Activated T-helper 17 cell treated with anti-CD3 and anti-CD28 coated beads, Interleukin-2, amount 50 U/mL, for 72 hours (primary cell): ENCODE measurements around the gene MRGPRG. TPM values are rescaled to one million over a fixed set of nuclear protein-coding genes. Genes with fewer than 3 reads are reported as not detected.

Source experiments
- ATAC-seq: fragments of 150-1000 bp; cut with Tn5 transposase; replicated peaks from 2 replicates; pipeline ENCODE4 v1.10.0; 2021; ENCODE audit warnings: mild to moderate bottlenecking, moderate library complexity
- H3K27ac Mint-ChIP-seq: one replicate; pipeline ENCODE4 v1.8.0; 2022; ENCODE audit warnings: mixed read lengths
- H3K27me3 Mint-ChIP-seq: one replicate; pipeline ENCODE4 v1.8.0; 2022; ENCODE audit warnings: mixed read lengths
- H3K36me3 Mint-ChIP-seq: one replicate; pipeline ENCODE4 v1.8.0; 2022; ENCODE audit warnings: low read depth, mild to moderate bottlenecking, mixed read lengths
- H3K4me1 Mint-ChIP-seq: one replicate; pipeline ENCODE4 v1.8.0; 2022; ENCODE audit warnings: mixed read lengths
- H3K4me3 Mint-ChIP-seq: one replicate; pipeline ENCODE4 v1.8.0; 2022; ENCODE audit warnings: mild to moderate bottlenecking, mixed read lengths
- H3K9me3 Mint-ChIP-seq: one replicate; pipeline ENCODE4 v1.8.0; 2022; ENCODE audit warnings: mixed read lengths
- total RNA-seq, 2 donors: library from RNA; stranded (reverse); gene quantifications; one replicate each; pipeline ENCODE4 v1.2.3, GENCODE V29; 2022

Gene MRGPRG
- total RNA-seq, 2 donors from 2014 or later: not detected

DNA sequence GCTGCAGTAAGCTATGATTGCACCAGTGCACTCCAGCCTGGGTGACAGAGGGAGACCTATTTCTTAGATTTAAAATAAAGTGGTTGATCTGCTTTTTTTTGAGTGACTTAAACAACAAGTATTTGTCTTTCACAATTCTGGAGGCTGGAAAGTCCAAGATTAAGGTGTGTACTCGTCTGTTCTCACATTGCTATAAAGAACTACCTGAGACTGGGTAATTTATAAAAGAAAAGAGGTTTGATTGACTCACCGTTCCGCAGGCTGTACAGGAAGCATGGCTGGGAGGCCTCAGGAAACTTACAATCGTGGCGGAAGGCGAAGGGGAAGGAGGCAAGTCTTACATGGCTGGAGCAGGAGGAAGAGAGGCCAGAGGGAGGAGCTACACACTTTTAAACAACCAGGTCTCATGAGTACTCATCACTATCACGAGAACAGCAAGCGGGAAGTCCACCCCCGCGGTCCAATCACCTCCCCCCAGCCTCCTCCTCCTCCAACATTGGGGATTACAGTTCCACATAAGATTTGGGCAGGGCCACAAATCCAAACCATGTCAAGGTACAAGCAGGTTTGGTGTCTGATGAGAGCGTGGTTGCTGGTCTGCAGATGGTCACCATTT is 33.8 kb downstream of the MRGPRG start:
- Mint-ChIP-seq H3K36me3 (no peaks in the 10 kb centered on the region), H3K4me3 (no peak overlapping the region), H3K9me3 (no peaks in the 10 kb centered on the region), H3K4me1 (no peaks in the 10 kb centered on the region), H3K27me3 (no peaks in the 10 kb centered on the region), H3K27ac (no peak overlapping the region)
- no peak for ATAC-seq

DNA sequence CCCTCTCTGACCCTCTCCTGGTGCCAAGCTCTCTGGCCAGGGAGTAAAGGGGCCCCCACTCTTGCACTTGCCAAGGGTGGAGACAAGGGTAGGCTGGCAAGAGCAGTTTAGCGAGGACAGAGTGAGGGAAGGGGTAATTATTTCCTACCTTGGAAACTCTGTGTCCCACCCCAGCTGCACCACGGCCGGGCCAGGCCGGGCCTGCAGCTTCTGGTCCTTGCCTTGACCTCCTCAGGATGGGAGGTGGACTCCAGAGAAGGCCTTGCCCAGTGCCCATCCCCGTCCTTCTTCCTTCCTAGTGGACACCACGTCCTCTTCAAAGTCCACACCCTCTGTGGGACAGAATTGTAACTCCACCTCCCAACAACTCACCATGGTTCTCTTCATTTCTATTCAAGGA is 35.1 kb downstream of the MRGPRG start:
- Mint-ChIP-seq H3K9me3 (no peaks in the 10 kb centered on the region), H3K27me3 (no peaks in the 10 kb centered on the region), H3K4me3 (no peak overlapping the region), H3K27ac (no peak overlapping the region), H3K4me1 (no peaks in the 10 kb centered on the region), H3K36me3 (no peaks in the 10 kb centered on the region)
- no peak for ATAC-seq

DNA sequence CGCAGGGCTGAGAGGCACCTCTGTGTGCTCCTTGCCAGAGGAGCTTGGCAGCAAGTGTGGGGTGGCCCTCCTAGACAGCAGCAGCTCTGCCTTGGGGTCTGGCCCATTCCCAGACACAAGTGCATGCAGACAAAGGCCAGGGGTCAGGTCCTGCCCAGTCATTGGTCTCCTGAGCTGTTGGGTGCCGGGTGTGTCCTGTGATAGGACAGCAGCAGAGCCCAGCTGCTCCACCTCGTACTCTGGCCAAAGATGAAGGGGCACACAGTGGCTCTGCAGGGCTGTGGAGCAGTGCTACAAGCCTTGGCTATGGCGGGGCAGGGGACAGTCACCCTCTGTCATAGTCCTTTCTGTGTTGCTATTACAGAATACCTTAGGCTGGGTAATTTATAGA is 36.2 kb downstream of the MRGPRG start:
- no peaks in the 10 kb centered on the region for H3K36me3 Mint-ChIP-seq
- H3K4me3 Mint-ChIP-seq: no peak overlapping the region
- H3K4me1 Mint-ChIP-seq: no peaks in the 10 kb centered on the region
- no peak for ATAC-seq
- H3K9me3 Mint-ChIP-seq: no peaks in the 10 kb centered on the region
- no peak overlapping the region for H3K27ac Mint-ChIP-seq
- H3K27me3 Mint-ChIP-seq: no peaks in the 10 kb centered on the region

DNA sequence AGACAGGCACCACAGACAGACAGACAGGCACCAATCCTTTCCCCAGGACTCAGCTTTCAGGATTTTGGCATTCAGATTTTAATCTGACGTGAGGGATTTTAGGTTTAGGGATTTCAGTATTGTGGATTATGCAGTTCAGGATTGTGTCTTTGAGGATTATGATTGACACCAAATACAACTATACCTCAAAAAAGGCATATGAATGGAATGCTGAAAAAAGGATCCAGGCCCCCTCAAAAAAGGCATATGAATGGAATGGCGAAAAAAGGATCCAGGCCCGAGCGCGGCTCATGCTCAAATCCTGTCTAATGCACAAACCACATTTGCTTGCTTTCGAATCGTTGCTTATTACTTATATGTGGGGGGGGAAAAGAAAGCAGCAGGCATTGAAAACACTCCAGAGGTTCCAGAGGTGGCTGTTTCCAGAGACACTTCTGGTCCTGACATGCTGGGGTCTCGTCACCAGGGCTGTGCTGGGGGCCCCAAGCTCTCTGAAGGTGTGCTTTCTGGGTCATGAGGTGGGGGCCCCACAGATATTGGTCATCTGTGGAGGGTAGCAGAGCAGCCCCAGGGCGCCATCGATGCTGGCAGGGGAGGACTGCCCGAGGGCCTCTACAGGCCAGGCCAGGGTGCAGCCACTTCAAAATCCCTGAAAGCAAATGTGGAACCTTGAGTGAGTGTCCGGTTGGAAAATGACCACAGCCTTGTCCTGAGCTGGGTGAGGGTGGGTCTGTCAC is 36.7 kb downstream of the MRGPRG start:
- H3K27ac Mint-ChIP-seq: no peak overlapping the region
- ATAC-seq: no peak
- no peaks in the 10 kb centered on the region for H3K27me3 Mint-ChIP-seq
- no peaks in the 10 kb centered on the region for H3K4me1 Mint-ChIP-seq
- H3K36me3 Mint-ChIP-seq: no peaks in the 10 kb centered on the region
- no peak overlapping the region for H3K4me3 Mint-ChIP-seq
- H3K9me3 Mint-ChIP-seq: no peaks in the 10 kb centered on the region

DNA sequence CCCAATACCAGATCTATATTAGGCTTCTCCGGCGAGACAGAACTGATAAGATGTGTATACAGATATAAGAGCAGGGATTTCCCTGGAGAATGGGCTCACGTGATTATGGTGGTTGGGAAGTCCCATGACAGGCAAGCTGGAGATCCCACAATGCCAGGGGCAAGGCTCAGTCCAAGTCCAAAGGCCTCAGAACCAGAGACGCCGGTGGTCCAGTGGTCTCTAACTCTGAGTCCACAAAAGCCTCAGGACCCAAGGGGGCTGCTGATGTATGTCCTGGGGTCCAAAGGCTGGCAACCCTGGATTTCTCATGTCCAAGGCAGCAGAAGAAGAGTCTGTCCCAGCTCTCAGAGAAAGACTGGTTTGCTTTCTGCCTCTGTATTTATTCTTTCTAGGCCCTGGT is 37.7 kb downstream of the MRGPRG start:
- Mint-ChIP-seq H3K36me3 (no peaks in the 10 kb centered on the region), H3K27ac (no peak overlapping the region), H3K4me1 (no peaks in the 10 kb centered on the region), H3K27me3 (peaks cover 2% of the 10 kb centered on the region), H3K4me3 (no peak overlapping the region), H3K9me3 (peaks cover under 1% of the 10 kb centered on the region)
- ATAC-seq: no peak

DNA sequence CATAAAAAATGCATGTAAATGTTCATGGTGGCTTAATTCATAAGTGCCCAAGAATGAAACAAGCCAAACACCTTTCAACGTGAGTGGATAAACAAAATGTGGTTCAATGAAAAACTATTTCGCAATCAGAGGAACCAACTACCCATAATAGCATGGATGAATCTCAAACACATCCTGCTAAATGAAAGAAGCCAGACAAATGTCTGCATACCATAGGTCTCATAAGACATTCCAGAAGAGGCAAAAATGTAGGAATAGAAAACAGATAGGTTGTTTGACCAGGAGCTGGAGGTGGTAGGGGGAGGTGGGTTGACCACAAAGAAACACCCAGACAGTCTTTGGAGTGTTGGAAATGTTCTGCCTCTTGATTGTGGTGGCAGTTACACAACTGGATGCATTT is 40.3 kb downstream of the MRGPRG start:
- H3K4me3 Mint-ChIP-seq: no peak overlapping the region
- no peaks in the 10 kb centered on the region for H3K4me1 Mint-ChIP-seq
- H3K36me3 Mint-ChIP-seq: no peaks in the 10 kb centered on the region
- peaks cover 7% of the 10 kb centered on the region for H3K27me3 Mint-ChIP-seq
- no peak overlapping the region for H3K27ac Mint-ChIP-seq
- H3K9me3 Mint-ChIP-seq: peaks cover 6% of the 10 kb centered on the region
- no peak for ATAC-seq

DNA sequence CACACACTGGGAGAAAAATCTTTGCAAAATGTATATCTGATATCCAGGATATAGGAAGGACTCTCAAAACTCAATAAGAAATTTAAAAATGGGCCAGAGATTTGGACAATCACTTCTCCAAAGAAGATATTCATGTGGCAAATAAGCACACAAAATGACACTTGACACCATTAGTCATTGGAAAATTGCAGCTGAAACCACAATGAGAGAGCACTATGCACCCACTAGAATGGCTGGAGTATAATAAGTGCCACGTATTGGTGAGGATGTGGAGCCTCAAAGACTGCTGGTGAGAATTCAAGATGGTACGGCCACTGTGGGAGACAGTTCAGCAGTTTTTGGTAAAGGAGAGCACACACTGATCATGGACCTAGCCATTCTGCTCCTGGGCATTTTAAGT is 40.7 kb downstream of the MRGPRG start:
- Mint-ChIP-seq H3K9me3 (peaks cover 6% of the 10 kb centered on the region), H3K4me1 (no peaks in the 10 kb centered on the region), H3K36me3 (no peaks in the 10 kb centered on the region), H3K4me3 (no peak overlapping the region), H3K27me3 (peaks cover 7% of the 10 kb centered on the region), H3K27ac (no peak overlapping the region)
- ATAC-seq: no peak

DNA sequence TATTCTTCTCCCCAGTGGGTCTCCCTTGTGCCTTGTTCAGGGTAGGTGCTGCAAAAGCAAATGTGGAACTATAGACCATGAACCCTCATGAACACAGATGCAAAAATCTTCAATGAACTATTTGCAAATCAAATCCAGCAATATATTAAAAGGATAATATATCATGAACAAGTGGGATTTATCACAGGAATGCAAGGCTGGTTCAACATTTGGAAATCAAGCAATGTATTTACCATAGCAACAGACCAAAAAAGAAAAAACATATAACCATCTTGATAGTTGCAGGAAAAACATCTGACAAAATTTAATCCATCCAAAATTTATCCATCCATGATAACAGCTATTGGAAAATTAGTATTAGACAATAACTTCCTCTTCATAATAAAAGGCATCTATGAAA is 42.1 kb downstream of the MRGPRG start:
- Mint-ChIP-seq H3K4me3 (no peak overlapping the region), H3K9me3 (peaks cover 6% of the 10 kb centered on the region), H3K27me3 (peaks cover 10% of the 10 kb centered on the region), H3K27ac (no peak overlapping the region), H3K4me1 (no peaks in the 10 kb centered on the region), H3K36me3 (no peaks in the 10 kb centered on the region)
- no peak for ATAC-seq

DNA sequence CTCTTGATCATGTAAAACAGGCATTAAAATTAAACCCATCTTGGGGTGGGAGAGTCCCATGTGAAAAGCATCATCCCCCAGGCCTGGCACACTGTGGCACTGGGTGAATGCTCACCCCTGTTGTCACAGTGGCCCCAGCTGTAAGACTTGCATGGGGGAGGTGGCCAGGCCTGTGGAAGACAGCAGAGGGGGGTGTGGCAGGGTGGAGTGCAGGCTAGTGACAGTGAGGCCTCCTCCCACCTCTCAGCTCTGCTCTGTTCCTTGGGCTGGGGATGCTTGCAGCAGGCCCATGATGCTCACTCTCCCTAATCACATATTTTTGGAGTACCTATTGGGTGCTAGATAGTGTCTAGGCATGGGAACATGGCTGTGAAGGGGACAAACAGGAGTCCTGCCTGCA is 43.4 kb downstream of the MRGPRG start:
- H3K4me1 Mint-ChIP-seq: no peaks in the 10 kb centered on the region
- no peak overlapping the region for H3K4me3 Mint-ChIP-seq
- H3K27ac Mint-ChIP-seq: no peak overlapping the region
- H3K9me3 Mint-ChIP-seq: peaks cover 6% of the 10 kb centered on the region
- no peaks in the 10 kb centered on the region for H3K36me3 Mint-ChIP-seq
- peaks cover 10% of the 10 kb centered on the region for H3K27me3 Mint-ChIP-seq
- no peak for ATAC-seq

DNA sequence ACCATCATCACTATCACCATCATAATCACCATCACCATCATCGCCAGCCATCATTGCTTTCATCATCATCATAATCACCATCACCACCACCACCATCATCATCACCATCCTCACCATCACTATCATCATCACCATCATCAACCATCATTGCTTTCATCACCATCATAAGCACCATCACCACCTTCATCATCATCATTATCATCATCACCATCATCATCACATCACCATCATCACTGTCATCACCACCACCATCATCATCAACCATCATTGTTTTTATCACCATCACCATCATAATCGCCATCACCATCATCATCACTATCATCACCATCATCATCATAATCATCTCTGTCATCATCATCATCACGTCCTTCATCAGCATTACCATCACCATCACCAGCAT is 44.2 kb downstream of the MRGPRG start:
- H3K27ac Mint-ChIP-seq: no peak overlapping the region
- peaks cover 5% of the 10 kb centered on the region for H3K4me1 Mint-ChIP-seq
- H3K36me3 Mint-ChIP-seq: no peaks in the 10 kb centered on the region
- peaks cover 6% of the 10 kb centered on the region for H3K9me3 Mint-ChIP-seq
- no peak for ATAC-seq
- H3K4me3 Mint-ChIP-seq: no peak overlapping the region
- peaks cover 14% of the 10 kb centered on the region for H3K27me3 Mint-ChIP-seq

DNA sequence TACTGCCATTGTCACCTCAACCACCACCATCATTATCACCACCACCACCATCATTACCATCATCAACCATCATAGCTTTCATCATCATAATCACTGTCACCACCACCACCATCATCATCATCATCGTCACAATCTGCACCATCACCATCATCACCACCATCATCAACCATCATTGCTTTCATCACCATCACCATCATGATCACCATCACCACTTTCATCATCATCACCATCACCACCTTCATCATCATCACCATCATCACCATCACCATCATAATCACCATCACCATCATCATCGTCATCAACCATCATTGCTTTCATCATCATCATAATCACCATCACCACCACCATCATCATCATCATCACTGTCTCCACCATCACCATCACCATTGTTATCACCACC is 44.8 kb downstream of the MRGPRG start:
- Mint-ChIP-seq H3K9me3 (peaks cover 6% of the 10 kb centered on the region), H3K27ac (no peak overlapping the region), H3K4me3 (no peak overlapping the region), H3K36me3 (no peaks in the 10 kb centered on the region), H3K4me1 (peaks cover 5% of the 10 kb centered on the region), H3K27me3 (peaks cover 14% of the 10 kb centered on the region)
- ATAC-seq: no peak

DNA sequence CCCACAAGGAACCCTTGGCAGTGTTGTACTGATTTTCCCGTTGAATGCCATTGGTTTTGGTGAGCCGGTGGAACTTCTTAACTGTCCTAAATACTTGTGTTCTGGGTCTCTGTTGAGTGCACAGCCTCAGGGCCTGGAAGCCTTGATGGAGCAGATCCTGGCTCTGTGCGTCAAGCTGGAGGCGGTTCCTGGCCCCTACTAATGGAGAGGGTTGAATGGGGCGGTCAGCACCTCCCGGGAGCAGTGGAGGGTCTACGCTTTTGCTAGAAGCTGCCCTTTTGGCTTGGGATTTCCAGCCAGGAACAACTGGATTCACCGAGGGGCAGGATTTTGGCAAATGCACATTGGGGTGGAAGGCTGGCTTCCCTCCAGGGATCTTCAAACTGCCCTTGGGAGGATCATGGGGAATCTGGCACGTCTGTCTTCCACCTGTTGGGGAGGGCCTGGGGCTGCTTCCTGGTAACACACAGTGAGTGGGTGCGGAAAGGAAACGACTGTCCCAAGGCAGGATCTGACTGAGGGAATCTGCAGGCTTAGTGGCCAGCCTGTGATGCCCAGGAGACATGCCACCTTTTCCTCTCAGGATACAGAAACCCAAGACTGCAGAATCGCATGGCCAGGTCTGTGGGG is 46.6 kb downstream of the MRGPRG start:
- H3K36me3 Mint-ChIP-seq: no peaks in the 10 kb centered on the region
- H3K27ac Mint-ChIP-seq: no peak overlapping the region
- H3K4me1 Mint-ChIP-seq: peaks cover 5% of the 10 kb centered on the region
- no peak for ATAC-seq
- H3K4me3 Mint-ChIP-seq: no peak overlapping the region
- H3K9me3 Mint-ChIP-seq: peaks cover 6% of the 10 kb centered on the region
- peaks cover 14% of the 10 kb centered on the region for H3K27me3 Mint-ChIP-seq

DNA sequence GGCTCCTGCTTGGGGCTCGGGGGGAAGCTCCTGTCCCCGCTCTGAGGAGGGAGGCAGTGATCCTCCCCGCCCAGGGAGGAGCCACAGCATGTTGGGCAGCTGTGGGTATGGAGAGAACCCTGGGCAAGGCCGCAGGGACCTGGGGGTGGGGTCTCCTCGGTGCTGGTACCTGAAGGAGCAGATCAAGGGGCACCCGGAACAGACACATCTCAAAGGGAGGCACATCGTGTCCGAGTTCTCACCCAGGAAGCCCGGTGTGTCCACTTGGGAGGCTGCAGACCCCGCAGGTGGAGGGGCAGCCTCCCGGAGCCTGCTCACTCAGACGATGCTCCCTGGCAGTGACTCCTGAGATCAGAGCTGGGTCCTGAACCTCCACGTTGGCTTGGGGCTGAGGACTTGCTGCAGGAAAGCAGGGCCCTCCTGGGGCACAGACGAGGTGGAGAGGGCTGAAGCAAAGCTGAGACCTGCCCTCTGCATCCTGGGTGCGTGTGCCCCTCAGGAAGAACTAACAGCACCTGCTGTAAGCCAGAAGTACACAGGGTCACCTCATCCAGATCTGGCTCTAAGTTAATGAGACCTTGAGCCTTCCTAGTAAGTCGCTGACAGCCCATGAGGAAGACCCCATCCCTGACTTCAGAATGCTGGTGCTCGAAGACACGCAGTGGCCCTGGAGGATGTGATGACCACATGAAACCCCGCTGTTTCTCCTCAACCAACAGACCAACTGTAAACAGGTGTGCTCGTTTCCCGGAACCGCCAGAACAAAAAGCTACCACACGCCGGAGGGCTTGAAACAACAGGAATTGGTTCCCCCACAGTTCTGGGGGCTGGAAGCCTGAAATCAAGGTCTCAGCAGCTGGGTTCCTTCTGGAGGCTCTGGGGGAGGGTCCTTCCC is 47.6 kb downstream of the MRGPRG start:
- Mint-ChIP-seq H3K4me1 (peaks cover 5% of the 10 kb centered on the region), H3K9me3 (peaks cover 6% of the 10 kb centered on the region), H3K27ac (no peak overlapping the region), H3K36me3 (no peaks in the 10 kb centered on the region), H3K27me3 (peaks cover 14% of the 10 kb centered on the region), H3K4me3 (no peak overlapping the region)
- no peak for ATAC-seq

DNA sequence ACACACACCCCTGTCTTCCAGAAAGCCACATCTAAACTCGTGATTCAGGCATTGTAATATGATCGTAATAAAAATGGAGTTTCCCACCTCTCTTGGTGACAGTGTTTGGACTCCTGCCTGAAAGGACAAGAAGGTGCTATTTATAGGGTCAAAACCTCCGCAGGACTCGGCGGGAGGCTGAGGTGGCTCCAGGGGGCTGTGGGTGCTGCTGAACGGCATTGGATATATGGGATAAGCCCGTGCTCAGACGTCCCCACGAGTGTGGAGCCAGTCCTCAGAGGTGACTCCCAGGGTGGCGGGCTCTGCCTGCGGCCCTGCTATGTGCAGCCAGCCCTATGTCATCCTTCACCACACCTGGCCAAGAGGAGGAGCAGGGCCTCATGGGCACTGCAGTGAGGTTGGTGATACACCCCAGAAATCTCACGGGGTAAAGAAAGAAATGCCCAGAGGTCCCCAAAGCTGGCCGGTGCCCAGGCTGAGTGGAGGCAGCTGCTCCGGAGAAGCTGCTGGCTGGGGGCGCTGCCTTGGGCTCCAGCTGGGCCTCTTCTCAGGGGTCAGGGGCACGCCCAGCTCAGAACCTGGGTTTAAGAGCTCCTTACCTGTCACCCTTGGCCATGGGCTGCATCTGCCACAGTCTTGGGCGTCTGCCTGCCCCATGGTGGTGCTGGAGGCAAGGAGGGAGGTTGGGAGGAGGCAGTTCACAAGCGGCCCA is 48.4 kb downstream of the MRGPRG start:
- H3K9me3 Mint-ChIP-seq: no peaks in the 10 kb centered on the region
- no peaks in the 10 kb centered on the region for H3K36me3 Mint-ChIP-seq
- peaks cover 5% of the 10 kb centered on the region for H3K4me1 Mint-ChIP-seq
- H3K4me3 Mint-ChIP-seq: peak overlapping the region; percentile 70
- peak overlapping the region; percentile 38 for H3K27ac Mint-ChIP-seq
- ATAC-seq: peak; percentile 42
- peaks cover 12% of the 10 kb centered on the region for H3K27me3 Mint-ChIP-seq
